Endometrial microvascular endothelial cells (primary cell): Measurements from ENCODE around the gene KIFAP3. TPM values are rescaled to one million over a fixed set of nuclear protein-coding genes. Genes with fewer than 3 reads are reported as not detected.

Experiments used
- in situ Hi-C: cut with HindIII; loops from 2 replicates; pipeline ENCODE4 v1.10.0; 2017; ENCODE audit warnings: low sequenced_read_pairs, low pct_unique_long_range_greater_than_20kb; ENCODE audit errors: inconsistent ontology term
- total RNA-seq: library from RNA; depleted of rRNA; stranded (reverse); fragments of >200 nt; gene quantifications from one replicate; pipeline ENCODE4 v1.2.3, GENCODE V29; 2015; ENCODE audit errors: inconsistent ontology term

The KIFAP3 gene
- total RNA-seq, 1 donor from 2014 or later, result 17.3 TPM

GRCh38 chr1:169899519-169900217 is 174.8 kb downstream of the KIFAP3 start:
- in situ Hi-C loops, result no loop called here

GRCh38 chr1:169896013-169896412 is 178.5 kb downstream of the KIFAP3 start:
- in situ Hi-C loops, result no loop called here

DNA sequence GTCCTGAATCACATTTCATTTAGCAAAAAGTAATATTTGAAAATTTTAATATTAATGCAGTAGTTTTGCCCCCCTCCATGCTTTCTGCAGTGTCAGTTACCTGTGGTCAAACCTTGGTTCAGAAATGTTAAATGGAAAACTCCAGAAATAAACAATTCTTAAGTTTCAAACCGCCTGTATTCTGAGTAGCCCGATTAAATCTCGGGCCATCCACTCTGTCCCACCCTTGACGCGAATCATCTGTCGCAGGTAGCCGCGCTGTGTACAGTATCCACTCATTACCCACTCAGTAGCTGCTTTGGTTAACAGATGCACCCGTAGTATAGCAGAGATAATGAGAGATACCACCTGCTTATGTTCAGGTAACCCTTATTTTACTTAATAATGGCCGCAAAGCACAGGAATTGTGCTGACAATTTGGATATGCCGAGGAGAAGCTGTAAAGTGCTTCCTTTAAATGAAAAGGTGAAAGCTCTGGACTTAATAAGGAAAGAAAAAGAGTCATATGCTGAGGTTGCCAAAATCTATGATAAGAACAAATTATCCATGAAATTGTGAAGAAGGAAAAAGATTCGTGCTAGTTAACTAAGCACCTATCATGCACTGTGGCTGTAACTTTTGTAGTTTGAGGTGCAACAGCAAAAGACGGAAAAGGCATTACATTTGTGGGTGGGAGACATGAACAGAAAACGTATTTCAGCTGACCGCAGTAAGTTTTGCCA is 179.9 kb downstream of the KIFAP3 start:
- in situ Hi-C loops, result no loop called here

DNA sequence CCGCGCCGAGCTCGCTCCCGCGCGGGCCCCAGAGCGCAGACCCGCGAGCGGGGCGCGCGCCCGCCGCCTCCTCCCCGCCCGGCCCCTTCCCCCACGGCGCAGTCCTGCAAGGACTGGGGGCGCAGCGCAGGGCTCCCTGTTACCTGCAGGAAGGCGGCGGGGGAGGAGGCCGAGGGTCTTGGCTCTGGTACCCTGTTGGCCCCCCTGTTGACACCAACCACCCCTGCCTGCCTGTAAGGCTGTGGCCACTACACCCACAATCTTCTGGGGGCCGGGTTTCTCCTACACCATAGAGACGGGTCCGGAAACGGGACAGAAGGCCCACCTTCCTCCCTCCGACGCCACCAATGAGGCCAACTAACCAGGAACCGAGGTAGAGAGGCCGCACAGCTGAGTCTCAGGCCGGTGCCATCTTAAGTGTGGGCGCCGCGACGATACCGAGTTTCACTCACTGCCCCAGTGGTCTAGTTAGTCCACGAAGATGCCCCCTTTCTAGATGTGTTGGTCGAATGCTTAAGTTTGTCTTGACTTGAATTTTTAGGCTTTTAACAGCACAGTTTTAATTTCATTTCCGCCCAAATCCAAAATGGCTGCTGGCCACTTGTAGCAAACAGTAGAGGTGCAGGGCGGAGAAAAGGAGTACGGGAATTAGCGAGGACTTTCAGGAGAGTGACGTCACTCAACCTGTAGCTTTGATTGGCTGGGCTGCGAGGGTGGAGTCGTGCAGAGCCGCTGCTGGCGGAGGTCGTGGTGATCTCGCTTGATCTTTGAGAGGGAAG is 180.7 kb downstream of the KIFAP3 start, which contains the start of gene SCYL3:
TSS of gene SCYL3 (minus strand) at position 252 of the 779 bp plus-strand sequence. CDS start 5,056 bp downstream, outside the sequence.
- in situ Hi-C loops, result no loop called here

GRCh38 chr1:169892927-169893644 is 181.4 kb downstream of the KIFAP3 start:
- in situ Hi-C loops, result no loop called here

- in situ Hi-C loops, result no loop called here
These were observed 182.1 kb downstream of the KIFAP3 start for GRCh38 chr1:169892176-169892926.

DNA sequence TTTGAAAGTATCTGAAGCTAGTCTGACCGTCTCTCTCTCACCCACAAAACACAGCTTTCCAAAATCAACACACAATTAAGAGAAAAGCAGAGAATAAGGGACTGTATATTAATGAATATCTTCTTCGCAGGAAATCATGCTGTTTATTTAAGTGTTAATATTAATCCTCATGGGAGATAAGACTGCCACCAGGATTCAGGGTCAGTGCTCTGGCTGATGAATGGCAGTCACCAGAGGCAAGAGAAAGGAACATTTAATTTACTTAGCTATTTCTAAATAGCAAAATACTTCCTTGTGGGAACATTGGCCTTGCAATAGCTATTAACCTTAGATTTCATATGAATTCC is 183.0 kb downstream of the KIFAP3 start:
- in situ Hi-C loops, result no loop called here

GRCh38 chr1:169890761-169891538 is 183.5 kb downstream of the KIFAP3 start:
- in situ Hi-C loops, result no loop called here

- in situ Hi-C loops, result no loop called here
These were observed 184.6 kb downstream of the KIFAP3 start for GRCh38 chr1:169889871-169890270.

- in situ Hi-C loops, result no loop called here
These were observed 187.6 kb downstream of the KIFAP3 start for GRCh38 chr1:169886931-169887330.

DNA sequence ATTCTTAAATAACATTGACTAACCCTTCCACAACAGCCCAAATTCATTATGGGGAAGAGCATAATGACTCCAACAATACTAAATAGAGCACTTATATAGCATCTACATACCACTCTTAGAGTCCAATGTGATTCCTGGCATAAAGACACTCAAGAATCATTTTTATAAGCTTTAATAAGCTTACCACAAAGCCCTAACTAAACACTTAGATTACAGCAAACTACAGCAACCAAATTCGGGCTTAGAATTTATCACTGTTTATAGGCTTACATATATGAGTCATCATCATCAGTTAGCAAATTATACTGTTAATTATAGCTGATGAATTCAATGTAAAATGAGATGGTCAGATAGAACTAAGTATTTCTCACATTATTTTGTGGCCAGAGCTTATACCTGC is 188.1 kb downstream of the KIFAP3 start:
- in situ Hi-C loops, result no loop called here

- in situ Hi-C loops, result no loop called here
These were observed 189.3 kb downstream of the KIFAP3 start for GRCh38 chr1:169885207-169885606.

GRCh38 chr1:169884634-169885033 is 189.9 kb downstream of the KIFAP3 start:
- in situ Hi-C loops, result no loop called here

- in situ Hi-C loops, result no loop called here
These were observed 192.4 kb downstream of the KIFAP3 start for GRCh38 chr1:169882039-169882511.

DNA sequence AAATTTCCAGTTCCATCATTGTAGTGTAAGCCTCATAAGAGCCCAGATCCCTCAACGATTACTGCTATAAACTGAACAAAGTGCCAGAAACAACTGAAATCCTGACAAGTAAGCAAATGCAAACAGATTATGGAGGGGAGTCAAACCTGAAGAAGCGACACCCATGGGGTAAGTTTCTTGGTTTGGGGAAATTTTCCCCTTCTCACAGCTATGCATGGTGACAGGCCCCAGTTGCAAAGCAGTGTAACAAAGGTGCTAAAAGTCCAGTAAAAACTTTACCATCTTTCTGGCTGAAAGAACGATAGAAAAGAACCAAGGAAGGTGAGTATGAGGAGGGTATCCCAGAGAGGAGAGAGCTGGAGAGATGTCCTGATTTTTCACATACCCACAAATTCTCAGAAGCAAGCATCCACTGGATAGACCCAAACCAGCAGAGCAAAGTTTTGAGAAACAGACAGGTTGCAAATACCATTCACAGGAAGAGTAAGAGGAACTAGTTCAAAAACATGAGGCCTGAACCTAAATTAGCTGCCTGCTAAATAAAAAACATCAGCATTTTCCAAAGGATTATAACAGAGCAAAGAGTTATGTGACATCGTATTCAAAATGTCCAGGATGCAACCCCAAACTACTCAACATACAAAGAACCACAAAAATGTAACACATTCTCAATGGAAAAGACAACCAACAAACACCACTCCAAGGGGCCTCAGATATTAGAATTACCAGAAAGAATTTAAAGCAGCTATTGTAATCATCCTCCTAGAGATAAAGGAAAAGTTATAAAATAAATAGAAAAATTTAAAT is 195.3 kb downstream of the KIFAP3 start:
- in situ Hi-C loops, result no loop called here

DNA sequence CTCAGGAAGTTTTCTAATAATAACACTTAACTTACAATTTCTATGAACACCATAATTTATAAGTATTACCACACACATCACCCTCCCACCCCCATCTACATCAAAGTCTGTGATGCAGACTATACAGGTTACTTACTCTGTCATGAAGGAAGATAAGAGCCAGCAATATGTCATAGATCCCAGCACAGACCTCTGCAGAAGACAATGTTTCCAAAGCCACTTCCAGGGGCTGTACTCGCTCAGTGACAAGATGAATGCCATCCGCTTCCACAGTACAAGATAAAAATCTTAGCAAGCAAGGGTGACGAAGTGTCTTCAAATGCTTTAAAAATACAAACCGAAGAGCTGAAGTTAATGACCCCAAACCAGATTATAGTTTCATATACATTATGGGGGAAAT is 196.0 kb downstream of the KIFAP3 start:
- in situ Hi-C loops, result no loop called here
